Measurements from ENCODE around the gene C5. TPM values are rescaled to one million over a fixed set of nuclear protein-coding genes. Genes with fewer than 3 reads are reported as not detected.
A peak's percentile ranks its signal among the peaks of the same experiment; 100 is the strongest.

Gene C5
- total and polyA plus RNA-seq, 9 donors: 3.0 to 7.2 (median 4.6) TPM

- H3K9me3 ChIP-seq: no peaks in the 10 kb centered on the region
- DNase-seq: peak; percentile 95 to 97 (median 97)
- no peaks in the 10 kb centered on the region for H3K36me3 ChIP-seq
- 4 to 8% (median 7%) methylated on average over 10 of the region's 10 CpGs for WGBS, 3 donors
- peak overlapping the region; percentile 20 for H3K4me3 ChIP-seq
- H3K4me1 ChIP-seq (ENCODE audit: insufficient read depth): peaks cover 36% of the 10 kb centered on the region
- H3K27me3 ChIP-seq: no peaks in the 10 kb centered on the region
- no peak for TF ChIP-seq EP300 (IDR thresholded peaks at IDR 0.05)
- peak; percentile 82 to 91 (median 89) for TF ChIP-seq CTCF (IDR thresholded peaks at IDR 0.05)
- intact Hi-C loops (cut with DNase I): loop anchor here in 2 of 4 donors (2.0 to 10.0 kb wide), 2 partner anchors 61 to 67 kb away; partner anchors contain the start of gene PHF19 (in 1 of the 2)
- H3K27ac ChIP-seq: peak overlapping the region; percentile 31 to 80
Measured at GRCh38 chr9:120936011-120936763, 113.9 kb downstream of the C5 start.

GRCh38 chr9:120935383-120935857 is 114.7 kb downstream of the C5 start:
- intact Hi-C loops (cut with DNase I): loop anchor here in 1 of 4 donors (10.0 kb wide), 1 partner anchor 61 kb away; the partner anchor contains the start of gene PHF19
- peak; percentile 95 to 98 (median 96) for DNase-seq
- Histone ChIP-seq H3K36me3 (no peaks in the 10 kb centered on the region), H3K4me3 (no peak overlapping the region), H3K4me1 (ENCODE audit: insufficient read depth) (peaks cover 38% of the 10 kb centered on the region), H3K27me3 (no peaks in the 10 kb centered on the region), H3K27ac (peak overlapping the region; percentile 31 to 80), H3K9me3 (no peaks in the 10 kb centered on the region)
- TF ChIP-seq CTCF (IDR thresholded peaks at IDR 0.05) (no peak), EP300 (IDR thresholded peaks at IDR 0.05) (no peak), POLR2A (IDR thresholded peaks at IDR 0.05) (no peak)
- 0 to 4% (median 2%) methylated on average over 4 of the region's 4 CpGs for WGBS, 3 donors

- intact Hi-C loops (cut with DNase I): loop anchor here in 3 of 4 donors (5.0 to 10.0 kb wide), 3 partner anchors 52 to 59 kb away; partner anchors contain the start of gene PHF19 (in 2 of the 3)
- H3K4me1 ChIP-seq (ENCODE audit: insufficient read depth): peaks cover 38% of the 10 kb centered on the region
- H3K9me3 ChIP-seq: no peaks in the 10 kb centered on the region
- no peaks in the 10 kb centered on the region for H3K27me3 ChIP-seq
- no peak for DNase-seq
- no peaks in the 10 kb centered on the region for H3K36me3 ChIP-seq
- peak overlapping the region in 1 of 2 donors; percentile 80 for H3K27ac ChIP-seq
- WGBS, 3 donors: 15 to 22% (median 19%) methylated on average over 3 of the region's 3 CpGs
- TF ChIP-seq EP300 (IDR thresholded peaks at IDR 0.05) (no peak), POLR2A (IDR thresholded peaks at IDR 0.05) (no peak), CTCF (IDR thresholded peaks at IDR 0.05) (no peak)
- no peak overlapping the region for H3K4me3 ChIP-seq
Measured at GRCh38 chr9:120934281-120934680, 115.8 kb downstream of the C5 start.

- no peak for DNase-seq
- TF ChIP-seq EP300 (IDR thresholded peaks at IDR 0.05) (no peak), POLR2A (IDR thresholded peaks at IDR 0.05) (no peak), CTCF (IDR thresholded peaks at IDR 0.05) (no peak)
- 57 to 69% (median 64%) methylated on average over 8 of the region's 8 CpGs for WGBS, 3 donors
- Histone ChIP-seq H3K27ac (peak overlapping the region in 1 of 2 donors; percentile 80), H3K4me1 (ENCODE audit: insufficient read depth) (peaks cover 38% of the 10 kb centered on the region), H3K4me3 (no peak overlapping the region), H3K27me3 (no peaks in the 10 kb centered on the region), H3K9me3 (no peaks in the 10 kb centered on the region), H3K36me3 (no peaks in the 10 kb centered on the region)
- intact Hi-C loops (cut with DNase I): loop anchor here in 3 of 4 donors (5.0 to 10.0 kb wide), 3 partner anchors 51 to 59 kb away; partner anchors contain the start of gene PHF19 (in 2 of the 3)
Measured at GRCh38 chr9:120933310-120934055, 116.6 kb downstream of the C5 start.
